ENCODE results near the gene ABHD17C. TPM values are rescaled to one million over a fixed set of nuclear protein-coding genes. Genes with fewer than 3 reads are reported as not detected.

The ABHD17C gene
- total RNA-seq, 1 donor, result 11.6 TPM

DNA sequence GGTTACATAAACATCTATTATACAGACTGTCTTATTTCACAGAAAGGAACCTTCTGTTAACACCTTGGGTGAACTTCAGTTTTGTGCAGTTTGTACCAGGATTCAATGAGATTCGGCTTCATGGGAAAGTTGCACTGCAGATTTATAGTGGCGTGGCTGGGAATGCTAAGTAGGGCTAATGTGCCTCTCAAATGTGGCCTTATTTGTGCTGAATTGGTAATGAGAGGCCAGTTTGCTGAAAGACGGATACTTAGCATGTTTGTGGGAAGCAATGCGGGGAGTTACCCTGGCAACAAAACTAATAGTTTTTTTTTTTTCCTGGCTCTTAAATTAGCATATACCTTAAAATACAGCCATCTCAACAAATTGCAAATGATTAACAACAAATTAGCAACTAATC is 55.5 kb downstream of the ABHD17C start:
- Histone ChIP-seq H3K9me3 (ENCODE audit: low read depth, low read length) (no peaks in the 10 kb centered on the region), H4K20me1 (ENCODE audit: insufficient read depth, low read length) (no peaks in the 10 kb centered on the region), H3K4me1 (ENCODE audit: insufficient read depth, low read length) (peaks cover 3% of the 10 kb centered on the region), H3K27ac (ENCODE audit: low read depth, low read length) (no peak overlapping the region), H3K4me3 (ENCODE audit: insufficient read depth, low read length) (no peak overlapping the region), H3K36me3 (ENCODE audit: insufficient read depth, low read length) (peaks cover 26% of the 10 kb centered on the region), H2AFZ (ENCODE audit: low read length) (no peak overlapping the region), H3K27me3 (ENCODE audit: insufficient read depth, low read length) (no peaks in the 10 kb centered on the region), H3K4me2 (ENCODE audit: insufficient read depth, low read length) (no peak overlapping the region), H3K79me2 (ENCODE audit: insufficient read depth, low read length) (peaks cover 39% of the 10 kb centered on the region)
- DNase-seq (ENCODE audit: insufficient read length, low spot score, missing footprints), result no peak
- TF ChIP-seq, protein P1, sequence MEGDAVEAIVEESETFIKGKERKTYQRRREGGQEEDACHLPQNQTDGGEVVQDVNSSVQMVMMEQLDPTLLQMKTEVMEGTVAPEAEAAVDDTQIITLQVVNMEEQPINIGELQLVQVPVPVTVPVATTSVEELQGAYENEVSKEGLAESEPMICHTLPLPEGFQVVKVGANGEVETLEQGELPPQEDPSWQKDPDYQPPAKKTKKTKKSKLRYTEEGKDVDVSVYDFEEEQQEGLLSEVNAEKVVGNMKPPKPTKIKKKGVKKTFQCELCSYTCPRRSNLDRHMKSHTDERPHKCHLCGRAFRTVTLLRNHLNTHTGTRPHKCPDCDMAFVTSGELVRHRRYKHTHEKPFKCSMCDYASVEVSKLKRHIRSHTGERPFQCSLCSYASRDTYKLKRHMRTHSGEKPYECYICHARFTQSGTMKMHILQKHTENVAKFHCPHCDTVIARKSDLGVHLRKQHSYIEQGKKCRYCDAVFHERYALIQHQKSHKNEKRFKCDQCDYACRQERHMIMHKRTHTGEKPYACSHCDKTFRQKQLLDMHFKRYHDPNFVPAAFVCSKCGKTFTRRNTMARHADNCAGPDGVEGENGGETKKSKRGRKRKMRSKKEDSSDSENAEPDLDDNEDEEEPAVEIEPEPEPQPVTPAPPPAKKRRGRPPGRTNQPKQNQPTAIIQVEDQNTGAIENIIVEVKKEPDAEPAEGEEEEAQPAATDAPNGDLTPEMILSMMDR (IDR thresholded peaks at IDR 0.05; ENCODE audit: extremely low read depth, low read depth, low read length), result no peak

DNA sequence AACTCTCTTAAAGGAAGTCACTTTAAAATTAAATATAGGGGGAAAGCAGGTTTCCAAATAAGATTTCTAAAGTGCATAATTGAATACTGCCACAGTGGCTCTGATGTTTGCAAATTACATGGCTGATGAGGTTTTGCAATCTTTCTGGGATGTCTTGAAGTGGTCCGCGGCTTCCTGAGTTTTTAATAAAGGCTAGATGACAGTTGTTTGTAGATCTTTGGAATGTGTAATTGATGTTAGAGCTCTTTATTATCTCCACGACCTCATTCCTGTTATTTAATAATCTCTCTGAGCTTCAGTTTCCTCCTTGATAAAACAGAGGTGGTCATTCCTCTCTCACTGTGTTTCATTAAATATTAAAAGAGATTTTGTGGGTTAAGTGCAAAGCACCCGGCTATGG is 57.1 kb downstream of the ABHD17C start:
- H3K79me2 ChIP-seq (ENCODE audit: insufficient read depth, low read length), result peaks cover 24% of the 10 kb centered on the region
- no peaks in the 10 kb centered on the region for H3K27me3 ChIP-seq (ENCODE audit: insufficient read depth, low read length)
- no peaks in the 10 kb centered on the region for H3K9me3 ChIP-seq (ENCODE audit: low read depth, low read length)
- peaks cover 2% of the 10 kb centered on the region for H3K4me1 ChIP-seq (ENCODE audit: insufficient read depth, low read length)
- no peak overlapping the region for H3K4me3 ChIP-seq (ENCODE audit: insufficient read depth, low read length)
- TF ChIP-seq, protein P1 (IDR thresholded peaks at IDR 0.05; ENCODE audit: extremely low read depth, low read depth, low read length), result no peak
- DNase-seq (ENCODE audit: insufficient read length, low spot score, missing footprints), result no peak
- no peak overlapping the region for H3K27ac ChIP-seq (ENCODE audit: low read depth, low read length)
- H2AFZ ChIP-seq (ENCODE audit: low read length), result no peak overlapping the region
- H4K20me1 ChIP-seq (ENCODE audit: insufficient read depth, low read length), result no peaks in the 10 kb centered on the region
- no peak overlapping the region for H3K4me2 ChIP-seq (ENCODE audit: insufficient read depth, low read length)
- H3K36me3 ChIP-seq (ENCODE audit: insufficient read depth, low read length), result peaks cover 26% of the 10 kb centered on the region

DNA sequence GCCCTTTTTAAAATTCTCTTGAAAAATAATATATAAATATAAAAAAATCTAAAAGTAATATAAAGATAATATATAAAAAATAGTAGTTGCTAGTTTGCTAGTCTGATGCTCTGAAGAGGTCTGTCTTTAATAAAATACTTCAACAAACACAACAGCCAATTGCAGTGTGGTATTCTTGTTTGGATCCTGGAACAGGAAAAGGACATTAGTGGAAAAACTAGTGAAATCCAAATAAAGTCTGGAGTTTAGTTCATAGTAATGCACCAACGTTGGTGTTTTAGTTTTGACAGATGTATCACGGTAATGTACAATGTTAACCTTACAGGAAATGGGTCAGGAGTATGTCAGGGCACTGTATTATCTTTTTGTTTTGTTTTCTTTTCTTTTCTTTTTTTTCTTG is 58.1 kb downstream of the ABHD17C start:
- Histone ChIP-seq H3K4me1 (ENCODE audit: insufficient read depth, low read length) (peaks cover 2% of the 10 kb centered on the region), H2AFZ (ENCODE audit: low read length) (no peak overlapping the region), H3K27me3 (ENCODE audit: insufficient read depth, low read length) (no peaks in the 10 kb centered on the region), H4K20me1 (ENCODE audit: insufficient read depth, low read length) (no peaks in the 10 kb centered on the region), H3K79me2 (ENCODE audit: insufficient read depth, low read length) (peaks cover 14% of the 10 kb centered on the region), H3K27ac (ENCODE audit: low read depth, low read length) (no peak overlapping the region), H3K36me3 (ENCODE audit: insufficient read depth, low read length) (peaks cover 26% of the 10 kb centered on the region), H3K9me3 (ENCODE audit: low read depth, low read length) (no peaks in the 10 kb centered on the region), H3K4me2 (ENCODE audit: insufficient read depth, low read length) (no peak overlapping the region), H3K4me3 (ENCODE audit: insufficient read depth, low read length) (no peak overlapping the region)
- no peak for DNase-seq (ENCODE audit: insufficient read length, low spot score, missing footprints)
- TF ChIP-seq, protein P1 (IDR thresholded peaks at IDR 0.05; ENCODE audit: extremely low read depth, low read depth, low read length), result no peak

DNA sequence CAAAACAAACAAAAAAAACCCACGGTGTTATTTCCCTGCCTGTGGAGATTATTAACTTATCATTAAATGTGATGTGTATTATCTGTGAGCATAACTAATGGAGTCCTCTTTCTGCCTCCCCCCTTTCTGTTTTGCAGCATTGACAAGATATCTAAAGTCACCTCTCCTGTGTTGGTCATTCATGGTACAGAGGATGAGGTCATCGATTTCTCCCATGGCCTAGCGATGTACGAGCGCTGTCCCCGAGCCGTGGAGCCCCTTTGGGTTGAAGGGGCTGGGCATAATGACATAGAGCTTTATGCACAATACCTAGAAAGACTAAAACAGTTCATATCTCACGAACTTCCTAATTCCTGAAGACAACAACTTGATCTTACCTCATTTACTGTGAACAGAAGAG is 58.9 kb downstream of the ABHD17C start:
- no peak for DNase-seq (ENCODE audit: insufficient read length, low spot score, missing footprints)
- Histone ChIP-seq H3K36me3 (ENCODE audit: insufficient read depth, low read length) (peaks cover 26% of the 10 kb centered on the region), H3K4me2 (ENCODE audit: insufficient read depth, low read length) (no peak overlapping the region), H3K4me3 (ENCODE audit: insufficient read depth, low read length) (no peak overlapping the region), H4K20me1 (ENCODE audit: insufficient read depth, low read length) (no peaks in the 10 kb centered on the region), H2AFZ (ENCODE audit: low read length) (no peak overlapping the region), H3K79me2 (ENCODE audit: insufficient read depth, low read length) (peaks cover 7% of the 10 kb centered on the region), H3K27me3 (ENCODE audit: insufficient read depth, low read length) (no peaks in the 10 kb centered on the region), H3K27ac (ENCODE audit: low read depth, low read length) (no peak overlapping the region), H3K4me1 (ENCODE audit: insufficient read depth, low read length) (peaks cover 2% of the 10 kb centered on the region), H3K9me3 (ENCODE audit: low read depth, low read length) (no peaks in the 10 kb centered on the region)
- TF ChIP-seq, protein P1 (IDR thresholded peaks at IDR 0.05; ENCODE audit: extremely low read depth, low read depth, low read length), result no peak

All from osteoblast (primary cell).